PC-9 (cell line): ENCODE results near the gene BCL2. TPM values are rescaled to one million over a fixed set of nuclear protein-coding genes. Genes with fewer than 3 reads are reported as not detected.
"Not testable (repeated sequence)": the region's sequence is repeated elsewhere in the genome, so short reads cannot be mapped to it uniquely, and the experiment has no call there.

Experiments
- BruUV-seq: library from RNA; stranded (reverse); fragments of 400-500 nt; replicated peaks from 2 replicates; lab custom pipeline; 2021; lab: Mats Ljungman, UMichigan
- CTCF ChIA-PET: fragments of 300-600 bp; sonication (Branson Sonifier 250); formaldehyde crosslinking; loops from one replicate; lab custom pipeline; 2022; ENCODE audit warnings: antibody characterized with exemption; lab: Charles Lee
- POLR2A ChIA-PET: fragments of 300-600 bp; sonication (Branson Sonifier 250); formaldehyde crosslinking; loops from one replicate; lab custom pipeline; 2022; ENCODE audit warnings: antibody characterized with exemption; ENCODE audit not compliant: unreplicated experiment; lab: Charles Lee
- DNase-seq, 2 experiments: peaks; one replicate each; pipeline versions ENCODE4 v3.0.0 to v3.0.0-alpha.2; 2015 to 2022; ENCODE audit warnings: mixed read lengths in 1 of 2
- H2AFZ ChIP-seq: fragments of 200-600 bp; sonication (generic); 2 replicates; pipeline ENCODE4 v1.8.1; 2017; ENCODE audit warnings: antibody characterized with exemption
- H3F3A ChIP-seq: fragments of 200-600 bp; sonication (generic); 2 replicates; pipeline ENCODE4 v1.8.1; 2017; ENCODE audit warnings: antibody characterized with exemption, mild to moderate bottlenecking, low read depth; ENCODE audit not compliant: insufficient read depth
- H3K27ac ChIP-seq: fragments of 200-600 bp; sonication (generic); 2 replicates; pipeline ENCODE4 v1.6.1; 2016; ENCODE audit warnings: mixed run types
- H3K27me3 ChIP-seq: fragments of 200-600 bp; sonication (generic); 2 replicates; pipeline ENCODE4 v1.6.1; 2016; ENCODE audit warnings: low read depth, mixed run types; ENCODE audit not compliant: insufficient read depth
- H3K36me3 ChIP-seq: fragments of 200-600 bp; sonication (generic); 2 replicates; pipeline ENCODE4 v1.6.1; 2016; ENCODE audit warnings: low read depth, mixed run types
- H3K4me1 ChIP-seq: fragments of 200-600 bp; sonication (generic); replicated peaks from 2 replicates; pipeline ENCODE4 v1.6.1; 2016; ENCODE audit warnings: mixed run types; ENCODE audit not compliant: insufficient read depth
- H3K4me2 ChIP-seq: fragments of 200-600 bp; sonication (generic); 2 replicates; pipeline ENCODE4 v1.6.1; 2017; ENCODE audit warnings: mixed run types
- H3K4me3 ChIP-seq: fragments of 200-600 bp; sonication (generic); 2 replicates; pipeline ENCODE4 v1.6.1; 2016; ENCODE audit warnings: mixed run types
- H3K79me2 ChIP-seq: fragments of 200-600 bp; sonication (generic); 2 replicates; pipeline ENCODE4 v1.6.1; 2017; ENCODE audit warnings: low read depth, mixed run types
- H3K9me2 ChIP-seq: fragments of 200-600 bp; sonication (generic); 2 replicates; pipeline ENCODE4 v1.8.1; 2017; ENCODE audit warnings: mild to moderate bottlenecking; ENCODE audit not compliant: insufficient read depth
- H3K9me3 ChIP-seq: fragments of 200-600 bp; sonication (generic); 2 replicates; pipeline ENCODE4 v1.8.1; 2016; ENCODE audit warnings: low read depth; ENCODE audit not compliant: insufficient read depth
- H4K20me1 ChIP-seq: fragments of 200-600 bp; sonication (generic); 2 replicates; pipeline ENCODE4 v1.8.1; 2017; ENCODE audit not compliant: insufficient read depth
- EZH2 ChIP-seq: fragments of 200-600 bp; sonication (generic); IDR thresholded peaks from 2 replicates; pipeline ENCODE4 v1.8.0; 2017; ENCODE audit warnings: antibody characterized with exemption, low read depth
- intact Hi-C: fragments of 100-400 bp; cut with micrococcal nuclease; formaldehyde crosslinking; loops from one replicate; pipeline ENCODE4 v1.10.0; 2022; ENCODE audit not compliant: unreplicated experiment
- total RNA-seq: library from RNA; stranded (reverse); gene quantifications from 2 replicates; pipeline ENCODE4 v1.2.3, GENCODE V29; 2021
- TF ChIP-seq, protein P1 (sequence below): fragments of 200-600 bp; sonication (generic); conservative IDR thresholded peaks from 2 replicates; pipeline ENCODE4 v1.6.1; 2017; ENCODE audit warnings: mixed run types, antibody characterized with exemption, mild to moderate bottlenecking, moderate library complexity

Gene BCL2
- total RNA-seq, 1 experiment from 2014 or later = 2.0 TPM

DNA sequence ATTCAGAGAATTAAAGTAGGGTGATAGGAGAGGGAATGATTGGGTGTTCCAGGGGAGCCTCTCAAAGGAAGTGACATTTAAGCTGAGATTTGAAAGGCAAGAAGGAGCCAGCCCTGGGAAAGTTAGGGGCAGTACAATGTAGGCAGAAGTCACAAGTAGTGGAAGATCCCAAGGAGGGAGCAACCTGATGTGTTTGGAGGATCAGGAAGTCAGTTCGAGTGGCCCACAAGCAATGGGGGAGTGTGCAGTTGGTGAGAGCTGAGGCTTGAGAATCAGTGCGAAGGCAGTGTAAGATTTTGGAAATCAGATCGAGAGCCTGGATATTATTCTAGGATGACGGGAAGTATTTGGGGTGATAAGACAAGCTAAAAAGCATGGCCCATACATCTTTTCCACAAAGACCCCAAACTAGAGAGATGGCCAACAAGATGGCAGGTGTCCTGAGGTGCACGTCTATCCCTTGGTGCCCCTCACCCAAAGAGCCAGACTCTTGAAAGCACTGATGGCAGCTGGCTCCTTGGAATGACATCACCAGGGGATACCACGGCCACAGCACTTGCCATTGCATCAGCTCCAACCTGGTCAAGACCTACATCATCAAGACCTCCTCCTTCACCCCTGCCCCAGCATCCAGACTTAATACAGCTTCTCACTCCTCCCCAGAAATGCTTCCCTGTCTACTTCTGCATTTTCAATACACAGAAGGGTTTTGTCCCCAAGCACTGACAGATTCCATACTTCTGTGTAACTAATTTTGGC is 127.3 kb downstream of the BCL2 start:
- no peaks in the 10 kb centered on the region for H3K9me3 ChIP-seq
- ChIA-PET CTCF (interaction anchor here (0.5 kb wide), 1 partner anchor 202 kb away, joined by 3 read pairs; no protein-coding TSS in a partner anchor), POLR2A (no interaction called here)
- no peak overlapping the region for H3K4me3 ChIP-seq
- no peaks in the 10 kb centered on the region for H3K4me1 ChIP-seq
- no peak overlapping the region for H3K4me2 ChIP-seq
- H3K27me3 ChIP-seq = no peaks in the 10 kb centered on the region
- no peaks in the 10 kb centered on the region for H3K79me2 ChIP-seq
- no peak overlapping the region for H3K27ac ChIP-seq
- no peak for DNase-seq
- H3K9me2 ChIP-seq = no peaks in the 10 kb centered on the region
- no peak overlapping the region for H2AFZ ChIP-seq
- TF ChIP-seq, protein P1, sequence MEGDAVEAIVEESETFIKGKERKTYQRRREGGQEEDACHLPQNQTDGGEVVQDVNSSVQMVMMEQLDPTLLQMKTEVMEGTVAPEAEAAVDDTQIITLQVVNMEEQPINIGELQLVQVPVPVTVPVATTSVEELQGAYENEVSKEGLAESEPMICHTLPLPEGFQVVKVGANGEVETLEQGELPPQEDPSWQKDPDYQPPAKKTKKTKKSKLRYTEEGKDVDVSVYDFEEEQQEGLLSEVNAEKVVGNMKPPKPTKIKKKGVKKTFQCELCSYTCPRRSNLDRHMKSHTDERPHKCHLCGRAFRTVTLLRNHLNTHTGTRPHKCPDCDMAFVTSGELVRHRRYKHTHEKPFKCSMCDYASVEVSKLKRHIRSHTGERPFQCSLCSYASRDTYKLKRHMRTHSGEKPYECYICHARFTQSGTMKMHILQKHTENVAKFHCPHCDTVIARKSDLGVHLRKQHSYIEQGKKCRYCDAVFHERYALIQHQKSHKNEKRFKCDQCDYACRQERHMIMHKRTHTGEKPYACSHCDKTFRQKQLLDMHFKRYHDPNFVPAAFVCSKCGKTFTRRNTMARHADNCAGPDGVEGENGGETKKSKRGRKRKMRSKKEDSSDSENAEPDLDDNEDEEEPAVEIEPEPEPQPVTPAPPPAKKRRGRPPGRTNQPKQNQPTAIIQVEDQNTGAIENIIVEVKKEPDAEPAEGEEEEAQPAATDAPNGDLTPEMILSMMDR = no peak
- TF ChIP-seq EZH2 = no peak
- no TSS peak for BruUV-seq
- no peaks in the 10 kb centered on the region for H4K20me1 ChIP-seq
- H3F3A ChIP-seq = no peaks in the 10 kb centered on the region
- intact Hi-C loops = no loop called here
- H3K36me3 ChIP-seq = no peaks in the 10 kb centered on the region

DNA sequence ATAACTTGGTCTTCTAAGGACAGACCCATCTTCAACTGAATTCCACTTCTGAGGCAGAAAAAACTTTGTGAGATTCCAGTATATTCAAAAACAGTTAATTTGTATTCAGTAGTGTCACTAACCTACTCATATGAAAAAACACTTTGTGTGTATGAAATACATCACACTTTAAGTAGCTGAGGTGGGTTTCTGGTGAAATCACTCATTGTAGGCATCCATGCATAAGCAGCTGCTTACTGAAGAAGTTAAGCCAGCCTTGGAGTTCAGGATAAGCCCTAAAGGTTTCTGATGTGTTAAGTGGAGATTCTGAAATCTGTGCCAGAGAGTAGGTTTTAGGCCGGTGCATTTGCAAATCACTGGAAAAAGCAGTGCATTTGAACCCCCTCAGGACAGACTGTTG is 128.2 kb downstream of the BCL2 start:
- Histone ChIP-seq H3K36me3 (no peaks in the 10 kb centered on the region), H3K27me3 (no peaks in the 10 kb centered on the region), H3K79me2 (no peaks in the 10 kb centered on the region), H4K20me1 (no peaks in the 10 kb centered on the region), H3K4me1 (peaks cover 6% of the 10 kb centered on the region; the same call in 1 of the 2 replicates), H3K27ac (no peak overlapping the region), H2AFZ (no peak overlapping the region), H3K4me3 (no peak overlapping the region), H3K9me2 (no peaks in the 10 kb centered on the region), H3K9me3 (no peaks in the 10 kb centered on the region), H3K4me2 (no peak overlapping the region), H3F3A (no peaks in the 10 kb centered on the region)
- BruUV-seq = no TSS peak
- POLR2A ChIA-PET = no interaction called here
- intact Hi-C loops = no loop called here
- TF ChIP-seq, protein P1 = no peak
- TF ChIP-seq EZH2 = no peak
- CTCF ChIA-PET = no interaction called here
- DNase-seq = no peak

DNA sequence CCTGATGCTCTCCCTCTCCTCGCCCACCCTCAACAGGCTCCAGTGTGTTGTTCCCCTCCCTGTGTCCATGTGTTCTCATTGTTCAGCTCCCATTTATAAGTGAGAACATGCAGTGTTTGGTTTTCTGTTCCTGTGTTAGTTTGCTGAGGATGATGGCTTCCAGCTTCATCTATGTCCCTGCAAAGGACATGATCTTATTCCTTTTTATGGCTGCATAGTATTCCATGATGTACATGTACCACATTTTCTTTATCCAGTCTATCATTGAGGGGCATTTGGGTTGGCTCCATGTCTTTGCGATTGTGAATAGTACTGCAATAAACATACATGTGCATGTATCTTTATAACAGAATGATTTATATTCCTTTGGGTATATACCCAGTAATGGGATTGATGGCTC is 128.7 kb downstream of the BCL2 start:
- H3K79me2 ChIP-seq, H3K36me3 ChIP-seq, DNase-seq, H3K27me3 ChIP-seq, H2AFZ ChIP-seq, H3F3A ChIP-seq, H3K4me1 ChIP-seq, POLR2A ChIA-PET, H3K4me3 ChIP-seq, intact Hi-C loops, H3K27ac ChIP-seq, H3K9me3 ChIP-seq, H3K4me2 ChIP-seq, CTCF ChIA-PET, H3K9me2 ChIP-seq, H4K20me1 ChIP-seq, BruUV-seq: not testable (repeated sequence)
